GM12878 (cell line): ENCODE results near the gene SPX. TPM values are rescaled to one million over a fixed set of nuclear protein-coding genes. Genes with fewer than 3 reads are reported as not detected.

Experiments
- ATAC-seq: fragments of 200-7000 bp; cut with Tn5 transposase; 3 replicates; pipeline ENCODE4 v1.9.1; 2020; ENCODE audit warnings: mild to moderate bottlenecking, moderate library complexity
- BruUV-seq: library from RNA; stranded (reverse); fragments of 400-500 nt; replicated peaks from 2 replicates; lab custom pipeline; 2021; lab: Mats Ljungman, UMichigan
- CTCF ChIA-PET: fragments of 300-600 bp; sonication (Branson Sonifier 250); formaldehyde crosslinking; extraction: SDS; loops from one replicate; lab custom pipeline; 2021; ENCODE audit warnings: inconsistent platforms; lab: Yijun Ruan, JAX
- POLR2A ChIA-PET: fragments of 350-600 bp; formaldehyde crosslinking; extraction: SDS; loops from one replicate; lab custom pipeline; 2021; ENCODE audit warnings: inconsistent platforms; lab: Charles Lee
- RAD21 ChIA-PET: fragments of 300-600 bp; sonication (Branson Sonifier 250); formaldehyde crosslinking; loops from one replicate; lab custom pipeline; 2023; ENCODE audit warnings: antibody characterized with exemption; ENCODE audit not compliant: unreplicated experiment; lab: Charles Lee
- SMC1A ChIA-PET: fragments of 300-600 bp; sonication (Branson Sonifier 250); formaldehyde crosslinking; loops from one replicate; lab custom pipeline; 2023; ENCODE audit not compliant: unreplicated experiment, uncharacterized antibody; lab: Charles Lee
- DNase-seq: peaks from one replicate; pipeline ENCODE4 v3.0.0-alpha.2; 2011; ENCODE audit warnings: low read depth, low spot score
- FAIRE-seq: peaks from 3 replicates; lab custom pipeline; 2011; peaks lifted over from hg19 to GRCh38; lab: Jason Lieb, UNC
- H2AFZ ChIP-seq: 2 replicates; pipeline ENCODE4 v1.6.0; 2011; ENCODE audit warnings: low read depth, low read length, control low read depth; ENCODE audit not compliant: control insufficient read depth
- H3K27ac ChIP-seq: 2 replicates; pipeline ENCODE4 v1.5.1; 2011; ENCODE audit warnings: control low read depth; ENCODE audit not compliant: control insufficient read depth, insufficient read depth
- H3K27me3 ChIP-seq, 2 experiments: replicated peaks in 1 of 2; 2 replicates each; pipeline versions ENCODE4 v1.6.0 to v1.6.1; 2011; ENCODE audit warnings: low read length in 1 of 2; ENCODE audit not compliant: control insufficient read depth in 2 of 2, insufficient read depth in 2 of 2
- H3K36me3 ChIP-seq, 2 experiments: 2 replicates each; pipeline ENCODE4 v1.5.1; 2011; ENCODE audit warnings: low read length in 1 of 2; ENCODE audit not compliant: control insufficient read depth in 2 of 2, insufficient read depth in 2 of 2
- H3K4me1 ChIP-seq: 2 replicates; pipeline ENCODE4 v1.6.1; 2011; ENCODE audit warnings: mild to moderate bottlenecking, low read length, moderate library complexity, mixed read lengths; ENCODE audit not compliant: control insufficient read depth, insufficient read depth
- H3K4me2 ChIP-seq: 2 replicates; pipeline ENCODE4 v1.6.0; 2011; ENCODE audit warnings: control low read depth; ENCODE audit not compliant: control insufficient read depth, insufficient read depth
- H3K4me3 ChIP-seq: fragments of 200-600 bp; sonication (generic); 2 replicates; pipeline ENCODE4 v1.5.1; 2016
- H3K79me2 ChIP-seq: 2 replicates; pipeline ENCODE4 v1.6.0; 2011; ENCODE audit warnings: low read length; ENCODE audit not compliant: control insufficient read depth, insufficient read depth
- H3K9ac ChIP-seq: 2 replicates; pipeline ENCODE4 v1.8.0; 2011; ENCODE audit warnings: low read length, control low read depth, mixed read lengths; ENCODE audit not compliant: control insufficient read depth, insufficient read depth
- H3K9me3 ChIP-seq: replicated peaks from 3 replicates; pipeline ENCODE4 v1.5.1; 2011; ENCODE audit warnings: mild to moderate bottlenecking, low read length; ENCODE audit not compliant: control insufficient read depth, insufficient read depth
- H4K20me1 ChIP-seq: 2 replicates; pipeline ENCODE4 v1.6.0; 2011; ENCODE audit not compliant: control insufficient read depth, insufficient read depth
- ATF7 ChIP-seq: fragments of 450-650 bp; IDR thresholded peaks from 2 replicates; pipeline ENCODE4 v1.6.1; 2016; ENCODE audit warnings: low read depth, mild to moderate bottlenecking
- CTCF ChIP-seq, 3 experiments: IDR thresholded peaks in 2 of 3; conservative IDR thresholded peaks in 1 of 3; 2 replicates each; pipeline ENCODE4 v1.5.1; 2011; ENCODE audit warnings: low read depth in 3 of 3, low read length in 3 of 3, mild to moderate bottlenecking in 3 of 3, control low read depth in 2 of 3, moderate library complexity in 2 of 3, inconsistent platforms in 1 of 3, mixed read lengths in 1 of 3; ENCODE audit not compliant: control insufficient read depth in 2 of 3, insufficient read depth in 1 of 3; ENCODE audit errors: extremely low read depth in 1 of 3
- EED ChIP-seq: sonication (generic); IDR thresholded peaks from 2 replicates; pipeline ENCODE4 v1.6.1; 2016; ENCODE audit warnings: antibody characterized with exemption, low read depth
- FOXK2 ChIP-seq: fragments of 450-650 bp; IDR thresholded peaks from 2 replicates; pipeline ENCODE4 v1.6.1; 2017; ENCODE audit warnings: mild to moderate bottlenecking, moderate library complexity
- JUND ChIP-seq: IDR thresholded peaks from 2 replicates; pipeline ENCODE4 v1.6.1; 2012; ENCODE audit warnings: low read depth, mild to moderate bottlenecking, low read length, improper control_type of control experiment, moderate library complexity
- MYB ChIP-seq: fragments of 150-350 bp; IDR thresholded peaks from 2 replicates; pipeline ENCODE4 v1.6.1; 2014; ENCODE audit warnings: mild to moderate bottlenecking, low read depth, low read length, borderline replicate concordance
- NFIC ChIP-seq: IDR thresholded peaks from 2 replicates; pipeline ENCODE4 v1.6.1; 2012; ENCODE audit warnings: low read depth, mild to moderate bottlenecking, inconsistent platforms, low read length, moderate library complexity
- NFXL1 ChIP-seq: fragments of 450-650 bp; IDR thresholded peaks from 2 replicates; pipeline ENCODE4 v1.6.1; 2017; ENCODE audit warnings: antibody characterized with exemption, mild to moderate bottlenecking, borderline replicate concordance
- PAX8 ChIP-seq: fragments of 450-650 bp; IDR thresholded peaks from 2 replicates; pipeline ENCODE4 v1.6.1; 2017; ENCODE audit warnings: mild to moderate bottlenecking, moderate library complexity
- RAD21 ChIP-seq: IDR thresholded peaks from 2 replicates; pipeline ENCODE4 v1.6.1; 2011; ENCODE audit warnings: mild to moderate bottlenecking, low read depth, low read length, moderate library complexity; ENCODE audit not compliant: insufficient read depth
- RAD51 ChIP-seq: fragments of 450-650 bp; IDR thresholded peaks from 2 replicates; pipeline ENCODE4 v1.6.1; 2016; ENCODE audit warnings: moderate library complexity, mild to moderate bottlenecking, inconsistent platforms
- RBBP5 ChIP-seq: fragments of 200-600 bp; sonication (generic); conservative IDR thresholded peaks from 2 replicates; pipeline ENCODE4 v1.6.1; 2016
- ZBTB11 ChIP-seq: fragments of 450-650 bp; formaldehyde crosslinking; IDR thresholded peaks from 2 replicates; pipeline ENCODE4 v1.5.0; 2022; ENCODE audit warnings: mild to moderate bottlenecking, missing genetic modification characterization
- ZZZ3 ChIP-seq: IDR thresholded peaks from 2 replicates; pipeline ENCODE4 v1.6.1; 2011; ENCODE audit warnings: low read depth; ENCODE audit not compliant: control insufficient read depth, insufficient read length
- WGBS: methylation state at CpG from one replicate; pipeline ENCODE4 v1.1.6; 2016; ENCODE audit warnings: low lambda C conversion rate; ENCODE audit not compliant: insufficient replicate concordance, insufficient coverage; ENCODE audit errors: missing lambda C conversion rate; 5-methylcytosine and 5-hydroxymethylcytosine counted together
- in situ Hi-C: fragments of 300-500 bp; cut with MboI; formaldehyde crosslinking; loops from 9 replicates; pipeline ENCODE4 v1.14.3; 2018; ENCODE audit warnings: mixed read lengths
- intact Hi-C: fragments of 100-400 bp; cut with micrococcal nuclease; formaldehyde crosslinking; loops from one replicate; pipeline ENCODE4 v1.14.2; 2022; ENCODE audit not compliant: unreplicated experiment
- polyA plus RNA-seq, 11 experiments: library from polyadenylated mRNA; depleted of rRNA in 4 of 11; unstranded in 6 of 11; stranded (reverse) in 5 of 11; fragments of >200 nt; fragmentation: Nextera tagmentation in 4 of 11; fragmentation: Illumina TruSeq in 1 of 11; extraction: Ambion mirVana in 4 of 11; extraction: Trizol in 1 of 11; gene quantifications; 1 replicate in 1 of 11; 2 replicates in 10 of 11; pipeline versions ENCODE4 v1.2.1 to v1.2.3, GENCODE V29; 2011 to 2016; ENCODE audit warnings: inconsistent platforms in 2 of 11, missing spikeins in 2 of 11, low read depth in 1 of 11
- total RNA-seq, 4 experiments: library from RNA; depleted of rRNA in 3 of 4; stranded (reverse); fragments of >200 nt in 3 of 4; fragmentation: Illumina TruSeq in 1 of 4; extraction: Trizol in 1 of 4; gene quantifications; 2 replicates each; pipeline versions ENCODE4 v1.2.1 to v1.2.3, GENCODE V29; 2013 to 2021
- TF ChIP-seq, protein P1 (sequence below): fragments of 150-350 bp; IDR thresholded peaks from 2 replicates; pipeline ENCODE4 v1.6.1; 2016; ENCODE audit warnings: low read depth, low read length

The SPX gene
- total and polyA plus RNA-seq, 10 of the 15 experiments (the other 5 are each of a cell fraction or from before 2014, with no cell fraction given) = 0.05 TPM; not detected in 8

GRCh38 chr12:21529456-21529855 lies 3.4 kb downstream of the SPX start:
- H3K79me2 ChIP-seq = no peaks in the 10 kb centered on the region
- SMC1A ChIA-PET = no interaction called here
- peaks cover 1 to 8% of the 10 kb centered on the region in 2 experiments; a peak in 3 of 4 replicates for H3K27me3 ChIP-seq
- no TSS peak for BruUV-seq
- TF ChIP-seq MYB = no peak
- no peak for TF ChIP-seq ZZZ3
- no peak for TF ChIP-seq NFIC
- TF ChIP-seq ZBTB11 (CRISPR knock-in tag) = no peak
- TF ChIP-seq JUND = no peak
- no peak for TF ChIP-seq CTCF (IDR thresholded peaks at IDR 0.05 in 2 of 3, conservative IDR thresholded peaks at IDR 0.05 in 1 of 3; ENCODE audit: control insufficient read depth in 2 of 3, extremely low read depth in 1 of 3, insufficient read depth in 1 of 3, low read depth in 3 of 3, low read length in 3 of 3)
- TF ChIP-seq ATF7 = no peak
- TF ChIP-seq, protein P1, sequence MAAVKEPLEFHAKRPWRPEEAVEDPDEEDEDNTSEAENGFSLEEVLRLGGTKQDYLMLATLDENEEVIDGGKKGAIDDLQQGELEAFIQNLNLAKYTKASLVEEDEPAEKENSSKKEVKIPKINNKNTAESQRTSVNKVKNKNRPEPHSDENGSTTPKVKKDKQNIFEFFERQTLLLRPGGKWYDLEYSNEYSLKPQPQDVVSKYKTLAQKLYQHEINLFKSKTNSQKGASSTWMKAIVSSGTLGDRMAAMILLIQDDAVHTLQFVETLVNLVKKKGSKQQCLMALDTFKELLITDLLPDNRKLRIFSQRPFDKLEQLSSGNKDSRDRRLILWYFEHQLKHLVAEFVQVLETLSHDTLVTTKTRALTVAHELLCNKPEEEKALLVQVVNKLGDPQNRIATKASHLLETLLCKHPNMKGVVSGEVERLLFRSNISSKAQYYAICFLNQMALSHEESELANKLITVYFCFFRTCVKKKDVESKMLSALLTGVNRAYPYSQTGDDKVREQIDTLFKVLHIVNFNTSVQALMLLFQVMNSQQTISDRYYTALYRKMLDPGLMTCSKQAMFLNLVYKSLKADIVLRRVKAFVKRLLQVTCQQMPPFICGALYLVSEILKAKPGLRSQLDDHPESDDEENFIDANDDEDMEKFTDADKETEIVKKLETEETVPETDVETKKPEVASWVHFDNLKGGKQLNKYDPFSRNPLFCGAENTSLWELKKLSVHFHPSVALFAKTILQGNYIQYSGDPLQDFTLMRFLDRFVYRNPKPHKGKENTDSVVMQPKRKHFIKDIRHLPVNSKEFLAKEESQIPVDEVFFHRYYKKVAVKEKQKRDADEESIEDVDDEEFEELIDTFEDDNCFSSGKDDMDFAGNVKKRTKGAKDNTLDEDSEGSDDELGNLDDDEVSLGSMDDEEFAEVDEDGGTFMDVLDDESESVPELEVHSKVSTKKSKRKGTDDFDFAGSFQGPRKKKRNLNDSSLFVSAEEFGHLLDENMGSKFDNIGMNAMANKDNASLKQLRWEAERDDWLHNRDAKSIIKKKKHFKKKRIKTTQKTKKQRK = no peak
- no peak for TF ChIP-seq RAD51
- no peak for TF ChIP-seq NFXL1
- no peak for TF ChIP-seq RBBP5
- TF ChIP-seq RAD21 = no peak
- TF ChIP-seq PAX8 = no peak
- TF ChIP-seq FOXK2 = no peak
- no peak for TF ChIP-seq EED
- DNase-seq = no peak
- POLR2A ChIA-PET = no interaction called here
- WGBS = 69% methylated on average over 2 of the region's 2 CpGs
- no peak overlapping the region for H3K4me3 ChIP-seq
- intact Hi-C loops (no loop called here), in situ Hi-C loops (no loop called here)
- RAD21 ChIA-PET = no interaction called here
- no peak overlapping the region for H3K27ac ChIP-seq
- H3K9me3 ChIP-seq = no peaks in the 10 kb centered on the region; the same call in 2 of the 3 replicates
- CTCF ChIA-PET = interaction anchor here (0.8 kb wide), 1 partner anchor 30 kb away, joined by 3 read pairs; no protein-coding TSS in a partner anchor
- no peaks in the 10 kb centered on the region for H3K4me1 ChIP-seq
- no peak overlapping the region for H3K4me2 ChIP-seq
- no peaks in the 10 kb centered on the region for H3K36me3 ChIP-seq
- no peaks in the 10 kb centered on the region for H4K20me1 ChIP-seq
- no peak overlapping the region for H2AFZ ChIP-seq
- FAIRE-seq = no peak
- ATAC-seq = no peak
- H3K9ac ChIP-seq = no peak overlapping the region
